Lower lobe of right lung (tissue), 2 donors: Measurements from ENCODE around the gene PMP22. TPM values are rescaled to one million over a fixed set of nuclear protein-coding genes. Genes with fewer than 3 reads are reported as not detected.

Experiments used
- ATAC-seq, 2 donors: fragments of 200-7000 bp; cut with Tn5 transposase; one replicate each; pipeline ENCODE4 v1.9.1; 2020 to 2022; ENCODE audit warnings: mild to moderate bottlenecking in 2 of 2, moderate library complexity in 2 of 2
- DNase-seq: peaks from one replicate; pipeline ENCODE4 v3.0.0-alpha.2; 2020
- H3K27ac ChIP-seq: fragments of 200-600 bp; one replicate; pipeline ENCODE4 v1.8.0; 2022
- H3K27me3 ChIP-seq: fragments of 200-600 bp; one replicate; pipeline ENCODE4 v1.8.0; 2022; ENCODE audit warnings: low read depth
- H3K36me3 ChIP-seq: fragments of 200-600 bp; one replicate; pipeline ENCODE4 v1.8.0; 2022; ENCODE audit warnings: mild to moderate bottlenecking
- H3K4me1 ChIP-seq: fragments of 200-600 bp; one replicate; pipeline ENCODE4 v1.8.0; 2022
- H3K4me3 ChIP-seq: fragments of 200-600 bp; one replicate; pipeline ENCODE4 v1.8.0; 2022; ENCODE audit warnings: mild to moderate bottlenecking
- H3K9me3 ChIP-seq: fragments of 200-600 bp; one replicate; pipeline ENCODE4 v1.8.0; 2022
- CTCF ChIP-seq: fragments of 200-600 bp; IDR thresholded peaks from one replicate; pipeline ENCODE4 v1.8.0; 2022; ENCODE audit warnings: antibody characterized with exemption, mild to moderate bottlenecking
- intact Hi-C: fragments of 100-400 bp; cut with DNase I; formaldehyde crosslinking; loops from one replicate; pipeline ENCODE4 v1.11.0; 2022
- long read RNA-seq: library from polyadenylated mRNA; unstranded; transcript quantifications from one replicate; pipeline ENCODE4 v2.0.0, GENCODE V29; 2021
- total RNA-seq: library from RNA; stranded (reverse); fragmentation: NEBNext Ultra II Directional; extraction: Animal tissue kit (Norgen Biotek cat#: 25700); gene quantifications from one replicate; pipeline ENCODE4 v1.2.1, GENCODE V29; 2021
- donor health status: DM: no; HTN: yes; CAD: no; lungs with severe emphysema.

PMP22 gene
- 125 TPM for total RNA-seq
- long read RNA-seq, transcript PMP22-203 (5 exons, 1,817 nt): major isoform, 118 of 211 reads
- long read RNA-seq, transcript PMP22-201 (5 exons, 1,861 nt): minor isoform, 40 of 211 reads
- long read RNA-seq, partial matches to known transcripts: 38 of 211 reads
- long read RNA-seq, other reads (novel, unspliced or antisense): 13 of 211 reads

- no peak for TF ChIP-seq CTCF
- no peak for ATAC-seq
- Histone ChIP-seq H3K36me3 (no peaks in the 10 kb centered on the region), H3K9me3 (no peaks in the 10 kb centered on the region), H3K4me1 (peaks cover 17% of the 10 kb centered on the region), H3K27me3 (peaks cover 12% of the 10 kb centered on the region), H3K4me3 (peak within 1 kb of the TSS; percentile 69), H3K27ac (peak within 1 kb of the TSS; percentile 46)
- no peak for DNase-seq
- intact Hi-C loops: no loop called here
Measured at GRCh38 chr17:15265131-15265530, at the start of gene PMP22. TSS of gene PMP22 (minus strand) at chr17:15265326. CDS start at chr17:15260727, 4,599 bp downstream.

GRCh38 chr17:15311996-15312395 lies 46.9 kb upstream of the PMP22 start:
- H3K4me1 ChIP-seq: peaks cover 6% of the 10 kb centered on the region
- H3K9me3 ChIP-seq: no peaks in the 10 kb centered on the region
- ATAC-seq: no peak
- no peaks in the 10 kb centered on the region for H3K27me3 ChIP-seq
- H3K36me3 ChIP-seq: no peaks in the 10 kb centered on the region
- TF ChIP-seq CTCF: no peak
- no peak for DNase-seq
- no peak overlapping the region for H3K4me3 ChIP-seq
- intact Hi-C loops: no loop called here
- H3K27ac ChIP-seq: no peak overlapping the region

GRCh38 chr17:15309793-15310192 lies 44.7 kb upstream of the PMP22 start:
- TF ChIP-seq CTCF: no peak
- H3K27ac ChIP-seq: no peak overlapping the region
- no peaks in the 10 kb centered on the region for H3K27me3 ChIP-seq
- ATAC-seq (no peak), DNase-seq (no peak)
- no peaks in the 10 kb centered on the region for H3K9me3 ChIP-seq
- H3K36me3 ChIP-seq: no peaks in the 10 kb centered on the region
- intact Hi-C loops: no loop called here
- H3K4me3 ChIP-seq: no peak overlapping the region
- H3K4me1 ChIP-seq: peaks cover 11% of the 10 kb centered on the region

GRCh38 chr17:15309236-15309635 lies 44.1 kb upstream of the PMP22 start:
- Histone ChIP-seq H3K4me1 (peaks cover 11% of the 10 kb centered on the region), H3K4me3 (no peak overlapping the region), H3K9me3 (no peaks in the 10 kb centered on the region), H3K36me3 (no peaks in the 10 kb centered on the region), H3K27ac (no peak overlapping the region), H3K27me3 (no peaks in the 10 kb centered on the region)
- intact Hi-C loops: no loop called here
- ATAC-seq: no peak
- no peak for DNase-seq
- no peak for TF ChIP-seq CTCF

GRCh38 chr17:15308758-15309157 lies 43.6 kb upstream of the PMP22 start:
- Histone ChIP-seq H3K4me3 (no peak overlapping the region), H3K27ac (no peak overlapping the region), H3K27me3 (no peaks in the 10 kb centered on the region), H3K36me3 (no peaks in the 10 kb centered on the region), H3K9me3 (no peaks in the 10 kb centered on the region), H3K4me1 (peaks cover 11% of the 10 kb centered on the region)
- no peak for TF ChIP-seq CTCF
- DNase-seq: no peak
- intact Hi-C loops: no loop called here
- ATAC-seq: no peak
